Activated naive CD8-positive, alpha-beta T cell treated with anti-CD3 and anti-CD28 coated beads for 36 hours (primary cell): ENCODE data around the gene RB1. TPM values are rescaled to one million over a fixed set of nuclear protein-coding genes. Genes with fewer than 3 reads are reported as not detected.

Experiments
- DNase-seq: peaks from one replicate; pipeline ENCODE4 v3.0.0; 2021
- H3K27ac Mint-ChIP-seq: one replicate; pipeline ENCODE4 v1.8.0; 2022; ENCODE audit warnings: mild to moderate bottlenecking, moderate library complexity, mixed read lengths
- H3K27me3 Mint-ChIP-seq: one replicate; pipeline ENCODE4 v1.8.0; 2022; ENCODE audit warnings: mild to moderate bottlenecking, mixed read lengths
- H3K36me3 Mint-ChIP-seq: one replicate; pipeline ENCODE4 v1.8.0; 2021; ENCODE audit warnings: mild to moderate bottlenecking, mixed read lengths
- H3K4me1 Mint-ChIP-seq: one replicate; pipeline ENCODE4 v1.8.0; 2021; ENCODE audit warnings: mixed read lengths
- H3K4me3 Mint-ChIP-seq: one replicate; pipeline ENCODE4 v1.8.0; 2022; ENCODE audit warnings: mild to moderate bottlenecking, moderate library complexity, mixed read lengths
- H3K9me3 Mint-ChIP-seq: one replicate; pipeline ENCODE4 v1.8.0; 2022; ENCODE audit warnings: mixed read lengths
- total RNA-seq, 2 experiments: library from RNA; stranded (reverse); gene quantifications; one replicate each; pipeline ENCODE4 v1.2.3, GENCODE V29; 2021

The RB1 gene
- total RNA-seq, 2 experiments from 2014 or later, result 33.0 to 33.7 TPM

DNA sequence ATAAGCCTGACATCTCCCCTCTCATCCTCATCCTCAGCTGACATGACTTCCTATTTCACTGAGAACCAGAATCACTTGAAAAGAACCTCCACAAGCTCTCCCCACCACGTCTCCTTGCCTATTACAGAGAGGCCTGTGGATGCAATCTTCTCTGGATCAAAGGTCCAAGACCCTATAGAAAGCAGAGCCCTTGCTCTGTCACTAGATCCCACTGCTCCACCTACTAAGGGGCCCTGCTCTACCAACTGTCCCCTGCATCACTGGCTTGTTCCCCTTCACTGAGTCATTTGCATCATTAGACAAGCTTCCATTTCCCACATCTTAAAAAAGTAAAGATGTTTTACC is 188.5 kb downstream of the RB1 start:
- Mint-ChIP-seq H3K27me3 (no peaks in the 10 kb centered on the region), H3K4me1 (peaks cover 46% of the 10 kb centered on the region), H3K27ac (no peak overlapping the region), H3K4me3 (no peak overlapping the region), H3K9me3 (no peaks in the 10 kb centered on the region), H3K36me3 (peaks cover 18% of the 10 kb centered on the region)
- DNase-seq, result no peak

DNA sequence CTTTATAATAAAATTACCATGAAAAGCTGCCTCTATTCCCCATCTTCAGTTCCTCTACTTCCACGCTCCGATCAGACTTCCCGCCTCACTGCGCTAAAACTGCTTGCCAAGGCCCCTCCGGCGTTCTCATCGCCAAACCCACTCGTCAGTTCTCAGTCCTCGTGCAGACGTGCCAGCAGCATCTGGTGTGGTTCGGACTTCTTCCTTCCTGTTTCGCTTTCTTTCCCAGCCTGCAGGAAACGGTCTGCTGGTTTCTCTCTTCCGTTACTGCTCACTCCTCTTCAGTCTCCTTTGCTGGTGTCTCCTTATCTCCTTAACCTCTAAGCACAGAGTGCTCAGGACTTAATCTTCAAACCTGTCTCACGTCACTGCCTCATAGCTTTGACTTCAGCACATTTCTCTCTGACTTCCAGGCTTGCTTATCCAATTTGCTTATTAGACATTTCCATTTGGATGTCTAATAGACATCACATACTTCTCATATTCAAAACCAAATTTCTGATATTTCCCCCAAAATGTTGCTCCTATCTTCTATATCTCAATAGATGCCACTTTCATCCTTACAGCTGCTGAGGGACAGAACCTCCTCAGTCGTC is 189.0 kb downstream of the RB1 start:
- H3K27me3 Mint-ChIP-seq, result no peaks in the 10 kb centered on the region
- peak; percentile 72 for DNase-seq
- H3K4me3 Mint-ChIP-seq, result no peak overlapping the region
- H3K36me3 Mint-ChIP-seq, result peaks cover 13% of the 10 kb centered on the region
- H3K9me3 Mint-ChIP-seq, result no peaks in the 10 kb centered on the region
- H3K4me1 Mint-ChIP-seq, result peaks cover 49% of the 10 kb centered on the region
- no peak overlapping the region for H3K27ac Mint-ChIP-seq

DNA sequence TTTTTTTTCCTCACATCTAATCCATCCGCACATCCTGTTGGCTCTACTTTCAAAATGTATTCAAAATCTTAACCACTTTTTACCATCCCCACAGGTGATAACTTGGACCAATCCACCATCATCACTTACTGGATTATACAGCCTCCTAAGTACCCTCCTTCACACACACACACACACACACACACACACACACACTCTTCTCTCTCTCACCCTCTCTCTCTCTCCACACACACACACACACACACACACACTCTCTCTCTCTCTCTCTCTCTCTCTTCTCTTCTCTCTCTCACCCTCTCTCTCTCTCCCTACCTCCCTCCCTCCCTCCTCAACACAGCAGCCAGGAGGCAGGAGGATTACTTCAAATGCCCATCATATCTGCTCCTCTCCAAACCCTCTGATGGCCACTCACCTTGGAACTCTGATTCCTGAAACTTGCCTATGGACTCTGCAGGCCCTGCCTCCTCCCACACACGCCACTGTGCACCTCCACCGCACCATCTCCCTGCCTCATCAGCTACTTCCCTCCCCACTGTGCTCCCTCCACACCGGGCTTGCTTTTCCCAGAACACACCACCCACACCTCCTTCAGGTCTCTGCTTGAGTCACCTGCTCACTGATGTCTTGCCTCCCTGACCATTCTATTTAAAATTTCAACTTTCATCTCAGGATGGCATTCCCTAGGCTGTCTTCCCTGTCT is 189.7 kb downstream of the RB1 start:
- DNase-seq, result no peak
- Mint-ChIP-seq H3K27ac (no peak overlapping the region), H3K36me3 (peaks cover 9% of the 10 kb centered on the region), H3K9me3 (no peaks in the 10 kb centered on the region), H3K27me3 (no peaks in the 10 kb centered on the region), H3K4me1 (peaks cover 47% of the 10 kb centered on the region), H3K4me3 (no peak overlapping the region)

DNA sequence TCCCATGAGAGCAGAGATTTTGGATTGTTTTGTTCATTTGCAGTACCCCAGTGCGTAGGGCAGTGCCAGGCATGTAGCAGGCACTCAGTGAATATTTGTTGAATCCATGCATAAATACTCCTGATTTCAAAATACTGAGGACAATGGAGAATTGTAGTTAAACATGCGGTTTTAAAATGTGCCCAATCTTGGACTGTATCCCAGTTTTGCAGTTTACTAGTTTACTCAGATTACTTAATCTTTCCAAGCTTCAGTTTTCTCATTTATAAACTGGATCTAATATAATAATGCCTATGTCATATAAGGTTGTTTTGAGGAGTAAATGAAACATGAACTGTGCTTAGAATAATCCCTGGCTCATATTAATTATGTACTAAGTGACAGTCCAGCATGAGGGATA is 190.3 kb downstream of the RB1 start:
- Mint-ChIP-seq H3K9me3 (no peaks in the 10 kb centered on the region), H3K27ac (no peak overlapping the region), H3K4me1 (peaks cover 43% of the 10 kb centered on the region), H3K36me3 (peaks cover 7% of the 10 kb centered on the region), H3K27me3 (no peaks in the 10 kb centered on the region), H3K4me3 (no peak overlapping the region)
- DNase-seq, result no peak

DNA sequence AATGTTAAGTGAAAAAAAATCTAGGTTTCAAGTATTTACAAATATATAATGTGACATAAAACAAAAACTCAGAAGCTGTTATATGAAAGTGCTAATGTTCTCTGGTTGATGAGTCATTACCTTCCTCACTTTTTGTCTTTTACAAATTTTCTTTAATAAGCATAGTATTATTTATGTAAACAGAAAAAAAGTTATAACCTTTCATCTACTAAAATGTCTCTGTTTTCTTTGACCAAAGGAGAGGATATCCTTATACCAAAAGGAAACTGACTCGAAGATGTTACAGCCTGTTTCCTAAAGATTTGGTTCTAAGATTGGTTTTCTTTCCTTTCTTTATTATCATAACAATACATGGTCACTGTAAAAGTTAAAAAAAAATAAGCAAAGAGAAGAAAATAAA is 191.3 kb downstream of the RB1 start:
- Mint-ChIP-seq H3K4me3 (no peak overlapping the region), H3K9me3 (no peaks in the 10 kb centered on the region), H3K27ac (no peak overlapping the region), H3K27me3 (no peaks in the 10 kb centered on the region), H3K36me3 (peaks cover 3% of the 10 kb centered on the region), H3K4me1 (peaks cover 33% of the 10 kb centered on the region)
- no peak for DNase-seq

DNA sequence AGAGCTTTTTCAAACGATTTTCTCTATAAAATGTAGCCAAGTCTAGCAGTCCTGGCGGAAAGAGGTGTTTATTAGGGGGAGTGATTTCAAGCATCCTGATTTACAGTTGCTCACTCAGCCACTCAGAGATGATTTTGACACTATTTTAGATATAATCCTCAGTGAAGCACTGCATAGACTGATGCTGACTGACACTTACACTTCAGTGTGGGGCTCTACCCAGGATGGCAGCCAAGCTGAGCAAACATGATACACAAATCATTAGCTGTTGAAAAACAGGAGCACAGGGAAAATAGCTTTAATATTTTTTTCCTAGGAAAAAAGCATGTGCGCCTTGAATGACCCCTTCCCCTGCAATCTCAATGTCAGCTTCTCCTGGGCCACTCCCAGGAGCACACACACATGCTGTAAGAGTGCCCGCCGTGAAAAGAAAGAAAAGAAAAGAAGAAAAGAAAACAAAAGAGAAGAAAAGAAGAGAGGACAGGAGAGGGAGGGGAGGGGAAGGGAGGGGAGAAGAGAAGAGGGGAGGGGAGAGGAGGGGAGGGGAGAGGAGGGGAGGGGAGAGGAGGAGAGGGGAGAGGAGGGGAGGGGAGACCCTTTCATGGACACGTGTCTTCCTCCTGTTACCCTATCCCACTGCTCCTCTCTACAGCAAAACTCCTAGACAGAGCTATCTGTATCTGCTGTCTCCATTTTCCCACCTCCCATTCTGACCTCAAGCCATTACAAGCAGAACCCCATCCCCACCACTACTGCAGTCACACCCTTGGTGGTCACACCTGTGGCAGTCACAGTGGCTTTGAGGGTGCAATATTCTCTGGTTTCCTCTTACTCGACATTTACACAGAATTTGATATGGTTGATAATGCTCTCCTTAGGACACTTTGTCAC is 193.0 kb downstream of the RB1 start:
- peaks cover 1% of the 10 kb centered on the region for H3K36me3 Mint-ChIP-seq
- H3K27me3 Mint-ChIP-seq, result no peaks in the 10 kb centered on the region
- no peak overlapping the region for H3K4me3 Mint-ChIP-seq
- H3K4me1 Mint-ChIP-seq, result peaks cover 26% of the 10 kb centered on the region
- no peaks in the 10 kb centered on the region for H3K9me3 Mint-ChIP-seq
- H3K27ac Mint-ChIP-seq, result no peak overlapping the region
- no peak for DNase-seq

DNA sequence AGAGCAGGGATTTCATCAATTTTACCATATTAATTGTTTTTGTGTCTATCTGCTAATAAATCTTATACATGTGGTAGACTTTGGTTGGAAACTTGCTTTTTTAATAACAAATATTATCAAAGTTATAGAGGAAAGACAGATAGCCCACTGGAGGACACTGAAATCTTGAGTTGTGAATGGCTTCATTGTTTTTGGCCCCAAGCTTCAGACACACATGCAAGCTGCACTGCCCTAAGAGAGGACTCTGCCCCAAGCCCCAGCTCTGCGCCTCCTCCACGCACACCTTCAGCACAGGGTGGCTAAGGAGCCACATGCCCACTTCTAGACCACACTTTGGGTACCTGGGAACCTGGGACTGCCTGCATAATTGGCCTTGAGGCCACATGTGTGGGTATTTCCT is 194.1 kb downstream of the RB1 start:
- H3K9me3 Mint-ChIP-seq, result no peaks in the 10 kb centered on the region
- H3K4me3 Mint-ChIP-seq, result no peak overlapping the region
- H3K4me1 Mint-ChIP-seq, result peaks cover 24% of the 10 kb centered on the region
- no peak overlapping the region for H3K27ac Mint-ChIP-seq
- DNase-seq, result no peak
- H3K27me3 Mint-ChIP-seq, result no peaks in the 10 kb centered on the region
- peaks cover 1% of the 10 kb centered on the region for H3K36me3 Mint-ChIP-seq

DNA sequence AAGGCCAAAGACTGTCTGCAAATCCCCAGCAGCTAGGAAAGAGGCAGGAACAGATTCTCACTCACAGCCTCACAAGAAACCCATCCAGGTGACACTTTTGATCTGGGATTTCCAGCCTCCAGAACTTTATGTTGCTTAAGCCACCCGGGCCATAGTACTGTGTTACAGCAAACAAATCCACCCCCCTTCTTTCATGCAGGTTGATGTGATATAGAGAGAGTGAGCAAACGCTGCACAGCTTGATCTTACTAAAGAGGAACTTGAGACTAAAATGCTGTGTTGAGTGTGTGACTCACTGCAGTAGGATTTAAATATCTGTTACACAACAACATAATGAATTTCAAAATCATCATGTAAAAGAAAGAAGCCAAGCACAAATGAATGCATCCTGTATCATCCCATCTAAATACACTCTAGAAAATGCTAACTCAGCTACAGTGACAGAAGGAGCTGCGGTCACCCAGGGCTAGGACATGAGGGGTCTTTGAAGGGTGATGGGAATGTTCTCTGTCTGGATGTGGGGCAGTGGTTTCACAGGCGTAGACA is 197.2 kb downstream of the RB1 start:
- Mint-ChIP-seq H3K9me3 (no peaks in the 10 kb centered on the region), H3K36me3 (peaks cover 6% of the 10 kb centered on the region), H3K4me1 (peaks cover 42% of the 10 kb centered on the region), H3K27ac (no peak overlapping the region), H3K4me3 (no peak overlapping the region), H3K27me3 (no peaks in the 10 kb centered on the region)
- DNase-seq, result no peak

DNA sequence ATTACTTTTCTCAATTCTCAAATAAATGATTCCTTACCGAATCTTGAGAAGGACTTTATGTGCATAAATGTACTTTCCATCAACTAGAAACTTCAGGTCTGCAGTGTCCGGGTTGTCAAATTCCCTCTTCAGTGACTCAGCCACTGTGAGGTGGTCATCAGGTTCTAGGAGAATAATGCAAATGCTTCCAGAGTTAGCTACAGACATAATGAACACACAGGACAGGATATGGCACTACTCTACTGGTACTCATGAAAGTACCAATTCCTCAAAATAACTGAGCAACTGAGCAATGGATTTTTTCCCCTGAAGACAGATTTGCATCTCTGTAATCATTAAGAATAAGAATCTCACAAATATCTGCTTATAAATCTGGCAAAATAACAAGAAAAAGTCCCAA is 198.2 kb downstream of the RB1 start:
- Mint-ChIP-seq H3K27me3 (no peaks in the 10 kb centered on the region), H3K9me3 (no peaks in the 10 kb centered on the region), H3K4me1 (peaks cover 45% of the 10 kb centered on the region), H3K4me3 (no peak overlapping the region), H3K27ac (no peak overlapping the region), H3K36me3 (peaks cover 11% of the 10 kb centered on the region)
- no peak for DNase-seq

DNA sequence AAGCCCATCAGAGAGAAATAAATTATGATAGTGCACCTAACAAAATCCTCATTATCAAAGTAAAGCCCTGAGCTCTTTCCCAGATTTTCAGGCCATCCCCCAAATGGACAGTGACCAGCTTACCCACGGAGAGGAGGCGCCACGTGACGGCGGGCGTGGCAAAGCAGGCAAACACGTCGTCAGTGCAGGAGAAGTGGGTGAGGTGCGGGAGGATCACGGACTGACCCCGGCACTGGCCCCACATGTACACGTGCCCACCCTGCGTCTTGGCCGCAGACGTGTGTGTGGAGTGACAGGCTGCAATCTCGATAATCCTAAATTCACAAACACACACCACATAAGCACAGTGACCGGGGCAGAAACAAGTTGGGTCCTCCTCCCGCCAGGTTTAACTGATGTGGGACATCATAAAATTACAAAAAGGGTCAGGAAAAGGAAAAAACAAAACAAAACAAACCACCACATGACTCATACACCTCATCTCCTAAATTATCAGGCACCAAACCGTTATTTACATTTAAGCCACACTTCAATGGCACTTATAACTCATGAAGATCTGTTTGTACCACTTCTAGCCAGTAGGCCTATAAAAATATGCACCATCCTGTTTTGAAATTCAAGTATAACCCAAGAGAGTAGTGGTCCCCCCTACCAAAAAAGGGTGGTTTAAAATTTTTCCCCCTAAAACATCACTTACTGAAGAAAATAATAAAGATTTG is 199.2 kb downstream of the RB1 start:
- Mint-ChIP-seq H3K4me3 (no peak overlapping the region), H3K27me3 (no peaks in the 10 kb centered on the region), H3K4me1 (peaks cover 44% of the 10 kb centered on the region), H3K27ac (no peak overlapping the region), H3K9me3 (no peaks in the 10 kb centered on the region), H3K36me3 (peaks cover 11% of the 10 kb centered on the region)
- no peak for DNase-seq

DNA sequence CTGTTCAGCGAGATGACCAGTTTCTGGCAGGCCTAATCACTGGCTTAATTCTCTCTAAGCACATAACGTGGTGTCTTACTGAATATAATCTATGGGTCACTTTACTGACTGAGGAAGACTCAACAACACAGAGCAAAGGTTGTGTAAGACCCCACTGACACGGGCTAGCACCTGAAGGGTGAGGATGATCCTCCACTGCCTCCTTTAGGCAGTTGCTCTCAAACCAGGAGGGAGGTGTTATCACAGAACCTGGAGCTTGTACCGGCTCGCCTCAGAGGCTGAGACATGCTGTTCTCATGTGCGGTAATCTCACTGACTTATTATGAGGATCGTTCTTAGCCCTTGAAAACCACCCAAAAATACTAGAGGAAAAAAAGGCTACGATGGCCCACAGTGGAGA is 201.1 kb downstream of the RB1 start:
- peak overlapping the region; percentile 96 for H3K27ac Mint-ChIP-seq
- no peaks in the 10 kb centered on the region for H3K27me3 Mint-ChIP-seq
- H3K9me3 Mint-ChIP-seq, result no peaks in the 10 kb centered on the region
- peaks cover 44% of the 10 kb centered on the region for H3K4me1 Mint-ChIP-seq
- H3K4me3 Mint-ChIP-seq, result no peak overlapping the region
- peaks cover 10% of the 10 kb centered on the region for H3K36me3 Mint-ChIP-seq
- DNase-seq, result no peak

DNA sequence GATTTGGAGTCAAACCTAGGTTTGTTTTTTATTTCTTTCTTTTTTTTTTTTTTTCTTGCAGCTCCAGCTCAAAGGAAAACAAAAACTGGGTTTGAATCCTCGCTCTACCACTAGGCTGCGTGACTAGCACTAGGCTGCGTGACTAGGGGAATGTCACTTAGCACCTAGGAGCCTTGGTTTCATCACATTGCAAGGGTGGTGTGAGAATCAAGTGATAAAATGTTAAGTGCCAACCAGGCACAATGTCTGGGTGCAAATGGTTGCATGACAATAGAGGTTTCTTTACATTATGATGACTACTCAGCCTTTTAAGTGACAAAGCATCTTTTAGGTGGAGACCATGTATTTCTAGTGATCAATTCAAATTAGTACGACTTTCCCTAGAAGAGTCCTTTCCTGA is 201.5 kb downstream of the RB1 start:
- H3K9me3 Mint-ChIP-seq, result no peaks in the 10 kb centered on the region
- DNase-seq, result no peak
- peak overlapping the region; percentile 96 for H3K27ac Mint-ChIP-seq
- H3K27me3 Mint-ChIP-seq, result no peaks in the 10 kb centered on the region
- peaks cover 46% of the 10 kb centered on the region for H3K4me1 Mint-ChIP-seq
- peak overlapping the region; percentile 36 for H3K4me3 Mint-ChIP-seq
- H3K36me3 Mint-ChIP-seq, result peaks cover 10% of the 10 kb centered on the region

DNA sequence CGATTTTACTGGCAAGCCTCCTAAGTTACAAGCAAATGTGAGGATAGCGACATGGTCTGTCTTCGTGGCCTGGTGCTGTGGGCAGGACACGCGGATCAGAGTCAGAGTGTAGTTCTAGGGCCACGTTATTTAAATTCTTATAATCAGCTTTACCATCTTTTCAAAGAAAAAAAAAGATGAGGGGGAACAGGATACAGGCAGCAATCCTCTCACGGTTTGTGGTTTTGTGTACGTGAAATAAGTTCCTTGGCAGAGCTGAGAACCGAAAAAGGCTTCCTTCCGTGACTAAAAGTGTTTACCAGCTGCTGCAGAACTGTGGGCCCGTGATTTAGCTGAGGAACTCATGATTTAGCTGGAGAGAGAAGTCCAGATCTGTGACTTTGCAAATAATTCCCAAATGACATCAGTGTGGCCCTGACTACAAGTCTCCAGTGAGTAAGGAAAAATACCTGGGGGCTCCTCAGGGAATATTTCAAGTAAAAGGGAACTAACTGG is 202.1 kb downstream of the RB1 start:
- H3K4me3 Mint-ChIP-seq, result peak overlapping the region; percentile 36
- H3K36me3 Mint-ChIP-seq, result peaks cover 10% of the 10 kb centered on the region
- H3K9me3 Mint-ChIP-seq, result no peaks in the 10 kb centered on the region
- H3K27ac Mint-ChIP-seq, result peak overlapping the region; percentile 96
- peak; percentile 41 for DNase-seq
- H3K27me3 Mint-ChIP-seq, result no peaks in the 10 kb centered on the region
- peaks cover 45% of the 10 kb centered on the region for H3K4me1 Mint-ChIP-seq

DNA sequence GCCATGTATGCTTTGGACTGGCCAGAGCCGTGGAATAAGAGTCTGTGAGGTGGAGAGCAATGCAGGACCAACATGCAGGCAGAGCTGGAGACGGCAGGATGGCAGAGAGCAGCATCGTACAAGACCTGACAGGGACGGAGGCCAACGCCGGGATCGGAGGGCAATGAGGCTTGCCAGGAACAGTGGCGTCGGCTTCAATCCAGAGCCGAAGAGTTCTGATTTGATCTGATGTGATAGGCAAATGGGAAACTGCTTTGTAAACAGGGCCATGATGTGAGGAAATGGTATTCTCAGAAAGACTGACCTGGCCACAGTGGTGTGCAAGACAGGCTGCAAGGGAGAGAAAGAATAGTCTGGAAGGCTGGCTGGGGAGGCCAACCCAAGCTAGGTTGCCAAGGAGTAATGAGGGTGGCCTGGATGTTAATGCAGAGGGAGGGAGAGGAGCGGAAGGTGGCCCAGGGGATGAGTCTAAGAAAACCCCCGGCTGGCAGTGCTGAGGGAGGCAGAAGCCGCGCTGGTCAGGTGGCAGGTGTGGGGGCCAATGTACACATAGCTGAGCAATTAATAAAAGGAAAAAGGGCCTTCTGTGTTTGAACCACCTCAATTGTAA is 202.6 kb downstream of the RB1 start:
- Mint-ChIP-seq H3K36me3 (peaks cover 10% of the 10 kb centered on the region), H3K4me3 (peak overlapping the region; percentile 7), H3K4me1 (peaks cover 41% of the 10 kb centered on the region), H3K9me3 (no peaks in the 10 kb centered on the region), H3K27me3 (no peaks in the 10 kb centered on the region), H3K27ac (peak overlapping the region; percentile 96)
- no peak for DNase-seq
